LNCaP clone FGC (cell line): ENCODE measurements around the gene FLT4.

Experiments used
- DNase-seq: peaks from one replicate; pipeline ENCODE4 v3.0.0-alpha.2; 2011; ENCODE audit warnings: low read depth
- H3K4me3 ChIP-seq: 2 replicates; pipeline ENCODE4 v1.5.1; 2011; ENCODE audit warnings: mild to moderate bottlenecking, low read depth, low read length, control low read depth
- CTCF ChIP-seq: IDR thresholded peaks from 2 replicates; pipeline ENCODE4 v1.5.1; 2012; ENCODE audit warnings: mild to moderate bottlenecking; ENCODE audit not compliant: control insufficient read depth, insufficient read depth; ENCODE audit errors: extremely low read depth

Gene FLT4

GRCh38 chr5:180649297-180650039 is at the start of gene FLT4:
TSS of gene FLT4 (minus strand) at chr5:180649600. CDS start at chr5:180649545, 55 bp downstream.
- no peak for TF ChIP-seq CTCF
- DNase-seq = no peak
- peak within 1 kb of the TSS; percentile 40 for H3K4me3 ChIP-seq

GRCh38 chr5:180699042-180699441 is 49.6 kb upstream of the FLT4 start:
- no peak for TF ChIP-seq CTCF
- no peak overlapping the region for H3K4me3 ChIP-seq
- no peak for DNase-seq

GRCh38 chr5:180696116-180696515 is 46.7 kb upstream of the FLT4 start:
- TF ChIP-seq CTCF = no peak
- H3K4me3 ChIP-seq = no peak overlapping the region
- no peak for DNase-seq

GRCh38 chr5:180692429-180692828 is 43.0 kb upstream of the FLT4 start:
- H3K4me3 ChIP-seq = no peak overlapping the region
- no peak for TF ChIP-seq CTCF
- no peak for DNase-seq

GRCh38 chr5:180691046-180691445 is 41.6 kb upstream of the FLT4 start:
- DNase-seq = no peak
- no peak for TF ChIP-seq CTCF
- no peak overlapping the region for H3K4me3 ChIP-seq

DNA sequence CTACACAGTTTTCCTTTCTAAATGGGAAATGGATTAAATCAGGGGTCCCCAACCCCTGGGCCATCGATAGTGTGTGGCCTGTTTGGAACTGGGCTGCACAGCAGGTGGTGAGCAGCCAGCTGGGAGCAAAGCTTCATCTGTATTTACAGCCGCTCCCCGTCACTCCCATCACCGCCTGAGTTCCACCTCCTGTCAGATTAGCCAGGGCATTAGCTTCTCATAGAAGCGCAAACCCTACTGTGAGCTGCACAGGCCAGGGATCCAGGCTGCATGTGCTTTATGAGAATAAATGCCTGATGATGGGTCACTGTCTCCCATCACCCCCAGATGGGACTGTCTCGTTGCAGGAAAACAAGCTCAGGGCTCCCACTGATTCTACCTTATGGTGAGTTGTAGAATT is 41.2 kb upstream of the FLT4 start:
- no peak overlapping the region for H3K4me3 ChIP-seq
- no peak for TF ChIP-seq CTCF
- DNase-seq = no peak

DNA sequence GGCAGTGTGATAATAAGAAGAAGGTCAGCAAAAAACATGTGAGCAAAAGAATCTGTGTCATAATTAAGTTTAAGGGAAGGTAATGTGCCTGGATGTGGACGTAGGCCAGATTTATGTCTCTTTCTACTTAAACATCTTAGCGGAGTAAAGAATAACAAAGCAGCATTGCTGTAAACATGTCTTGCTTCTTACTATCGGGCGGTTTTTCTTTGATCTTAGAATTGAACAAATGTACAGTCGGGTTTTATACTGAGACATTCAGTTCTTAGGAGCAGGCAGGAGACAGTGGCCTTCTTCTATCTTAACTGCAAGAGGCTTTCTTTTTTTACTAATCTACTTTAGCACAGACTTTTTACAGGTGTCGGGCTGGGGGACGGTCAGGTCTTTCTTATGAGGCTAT is 40.4 kb upstream of the FLT4 start:
- no peak for DNase-seq
- no peak for TF ChIP-seq CTCF
- H3K4me3 ChIP-seq = no peak overlapping the region
